Nephron progenitor cell (in vitro differentiated cells): ENCODE results near the gene ARHGAP8.

Experiments
- DNase-seq: peaks from one replicate; pipeline ENCODE4 v3.0.0; 2021
- H3K27ac Mint-ChIP-seq: 2 replicates; pipeline ENCODE4 v1.8.0; 2021; ENCODE audit warnings: mild to moderate bottlenecking, moderate library complexity, mixed read lengths
- H3K27me3 Mint-ChIP-seq: 2 replicates; pipeline ENCODE4 v1.8.0; 2021; ENCODE audit warnings: mild to moderate bottlenecking, low read depth, mixed read lengths; ENCODE audit not compliant: poor library complexity
- H3K36me3 Mint-ChIP-seq: 2 replicates; pipeline ENCODE4 v1.8.0; 2021; ENCODE audit warnings: low read depth, mixed read lengths
- H3K4me1 Mint-ChIP-seq: 2 replicates; pipeline ENCODE4 v1.8.0; 2021; ENCODE audit warnings: mixed read lengths
- H3K4me3 Mint-ChIP-seq: 2 replicates; pipeline ENCODE4 v1.8.0; 2021; ENCODE audit warnings: mild to moderate bottlenecking, moderate library complexity, mixed read lengths
- H3K9me3 Mint-ChIP-seq: 2 replicates; pipeline ENCODE4 v1.8.0; 2021; ENCODE audit warnings: mild to moderate bottlenecking, moderate library complexity, mixed read lengths
- TF ChIP-seq, protein P1 (sequence below): fragments of 200-600 bp; sonication (generic); IDR thresholded peaks from 2 replicates; pipeline ENCODE4 v1.5.0; 2021; ENCODE audit warnings: antibody characterized with exemption

ARHGAP8 gene

GRCh38 chr22:44753189-44754042 is 1.0 kb downstream of the ARHGAP8 start:
- DNase-seq = no peak
- H3K9me3 Mint-ChIP-seq = peaks cover 13% of the 10 kb centered on the region
- TF ChIP-seq, protein P1, sequence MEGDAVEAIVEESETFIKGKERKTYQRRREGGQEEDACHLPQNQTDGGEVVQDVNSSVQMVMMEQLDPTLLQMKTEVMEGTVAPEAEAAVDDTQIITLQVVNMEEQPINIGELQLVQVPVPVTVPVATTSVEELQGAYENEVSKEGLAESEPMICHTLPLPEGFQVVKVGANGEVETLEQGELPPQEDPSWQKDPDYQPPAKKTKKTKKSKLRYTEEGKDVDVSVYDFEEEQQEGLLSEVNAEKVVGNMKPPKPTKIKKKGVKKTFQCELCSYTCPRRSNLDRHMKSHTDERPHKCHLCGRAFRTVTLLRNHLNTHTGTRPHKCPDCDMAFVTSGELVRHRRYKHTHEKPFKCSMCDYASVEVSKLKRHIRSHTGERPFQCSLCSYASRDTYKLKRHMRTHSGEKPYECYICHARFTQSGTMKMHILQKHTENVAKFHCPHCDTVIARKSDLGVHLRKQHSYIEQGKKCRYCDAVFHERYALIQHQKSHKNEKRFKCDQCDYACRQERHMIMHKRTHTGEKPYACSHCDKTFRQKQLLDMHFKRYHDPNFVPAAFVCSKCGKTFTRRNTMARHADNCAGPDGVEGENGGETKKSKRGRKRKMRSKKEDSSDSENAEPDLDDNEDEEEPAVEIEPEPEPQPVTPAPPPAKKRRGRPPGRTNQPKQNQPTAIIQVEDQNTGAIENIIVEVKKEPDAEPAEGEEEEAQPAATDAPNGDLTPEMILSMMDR = no peak
- peaks cover 35% of the 10 kb centered on the region for H3K4me1 Mint-ChIP-seq
- no peaks in the 10 kb centered on the region for H3K36me3 Mint-ChIP-seq
- H3K4me3 Mint-ChIP-seq = peak overlapping the region; percentile 82
- peaks cover 55% of the 10 kb centered on the region for H3K27me3 Mint-ChIP-seq
- H3K27ac Mint-ChIP-seq = no peak overlapping the region

- no peak overlapping the region for H3K4me3 Mint-ChIP-seq
- H3K9me3 Mint-ChIP-seq = peaks cover 11% of the 10 kb centered on the region
- H3K4me1 Mint-ChIP-seq = peaks cover 35% of the 10 kb centered on the region
- peak overlapping the region; percentile 86 for H3K27ac Mint-ChIP-seq
- no peaks in the 10 kb centered on the region for H3K36me3 Mint-ChIP-seq
- no peak for DNase-seq
- TF ChIP-seq, protein P1 = no peak
- peaks cover 55% of the 10 kb centered on the region for H3K27me3 Mint-ChIP-seq
These were observed 2.6 kb downstream of the ARHGAP8 start for GRCh38 chr22:44754998-44755397.

- peaks cover 53% of the 10 kb centered on the region for H3K27me3 Mint-ChIP-seq
- H3K9me3 Mint-ChIP-seq = peaks cover 7% of the 10 kb centered on the region
- no peak for DNase-seq
- H3K36me3 Mint-ChIP-seq = no peaks in the 10 kb centered on the region
- H3K4me1 Mint-ChIP-seq = peaks cover 35% of the 10 kb centered on the region
- TF ChIP-seq, protein P1 = no peak
- no peak overlapping the region for H3K27ac Mint-ChIP-seq
- H3K4me3 Mint-ChIP-seq = no peak overlapping the region
These were observed 3.0 kb downstream of the ARHGAP8 start for GRCh38 chr22:44755417-44755816.

GRCh38 chr22:44755956-44756361 is 3.6 kb downstream of the ARHGAP8 start:
- Mint-ChIP-seq H3K4me1 (peaks cover 35% of the 10 kb centered on the region), H3K27ac (no peak overlapping the region), H3K9me3 (peaks cover 5% of the 10 kb centered on the region), H3K36me3 (no peaks in the 10 kb centered on the region), H3K27me3 (peaks cover 48% of the 10 kb centered on the region), H3K4me3 (no peak overlapping the region)
- TF ChIP-seq, protein P1 = no peak
- DNase-seq = no peak

DNA sequence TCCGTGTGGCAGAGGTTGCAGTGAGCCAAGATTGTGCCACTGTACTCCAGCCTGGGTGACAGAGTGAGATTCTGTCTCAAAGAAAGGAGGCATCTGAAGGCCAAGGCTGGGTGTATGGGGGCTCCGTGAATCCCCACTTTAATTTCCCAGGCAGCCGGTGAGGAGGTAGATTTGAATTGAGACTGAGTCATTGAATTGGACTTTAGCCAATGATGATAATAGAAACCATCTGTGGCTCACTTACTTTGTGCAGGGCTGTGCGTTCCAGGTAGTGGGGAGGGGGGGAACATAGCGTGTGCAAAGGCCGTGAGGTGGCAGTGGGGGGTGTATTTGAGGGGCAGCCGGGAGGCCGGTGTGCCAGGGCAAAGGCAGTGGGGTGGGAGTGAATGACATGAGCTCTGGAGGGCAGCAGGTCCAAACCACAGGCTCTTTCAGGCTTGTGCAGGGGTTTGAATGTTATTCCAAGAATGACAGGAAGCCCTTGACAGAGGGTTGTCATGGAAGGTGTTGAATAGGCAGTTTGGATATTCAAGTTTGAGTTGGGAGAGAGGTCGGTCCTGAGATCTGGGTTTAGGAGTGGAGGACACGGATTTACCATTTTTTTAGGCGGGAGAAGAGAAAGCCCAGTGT is 6.1 kb downstream of the ARHGAP8 start:
- peaks cover 28% of the 10 kb centered on the region for H3K4me1 Mint-ChIP-seq
- TF ChIP-seq, protein P1 = no peak
- H3K4me3 Mint-ChIP-seq = no peak overlapping the region
- no peak for DNase-seq
- H3K27ac Mint-ChIP-seq = no peak overlapping the region
- no peaks in the 10 kb centered on the region for H3K36me3 Mint-ChIP-seq
- peaks cover 21% of the 10 kb centered on the region for H3K9me3 Mint-ChIP-seq
- H3K27me3 Mint-ChIP-seq = peaks cover 26% of the 10 kb centered on the region
